SK-N-SH (cell line): ENCODE measurements around the gene HPCAL1. TPM values are rescaled to one million over a fixed set of nuclear protein-coding genes. Genes with fewer than 3 reads are reported as not detected.

ENCODE experiments used
- CTCF ChIA-PET: fragments of 300-600, 350-600 bp; formaldehyde crosslinking; extraction: SDS; loops from one replicate; lab custom pipeline; 2021; lab: Yijun Ruan, JAX
- POLR2A ChIA-PET: fragments of 350-600 bp; sonication (Branson Sonifier 250); formaldehyde crosslinking; extraction: SDS; loops from one replicate; lab custom pipeline; 2020; ENCODE audit warnings: antibody characterized with exemption, inconsistent platforms; lab: Yijun Ruan, JAX
- DNase-seq: peaks from one replicate; pipeline ENCODE4 v3.0.0; 2012
- H2AFZ ChIP-seq: fragments of 200-600 bp; sonication (generic); 2 replicates; pipeline ENCODE4 v1.8.1; 2016; ENCODE audit warnings: antibody characterized with exemption, mild to moderate bottlenecking, low read depth
- H3F3A ChIP-seq: fragments of 200-600 bp; sonication (generic); replicated peaks from 2 replicates; pipeline ENCODE3; 2016; ENCODE audit warnings: antibody characterized with exemption, mild to moderate bottlenecking; ENCODE audit not compliant: insufficient read depth
- H3K27ac ChIP-seq, 2 experiments: fragments of 200-500 bp in 1 of 2; fragments of 200-600 bp in 1 of 2; sonication (Bioruptor generic) in 1 of 2; sonication (generic), shearing (Covaris generic) in 1 of 2; 2 replicates each; pipeline versions ENCODE4 v1.5.1 to v1.6.1; 2014 to 2016; ENCODE audit warnings: low read depth in 2 of 2, inconsistent platforms in 1 of 2, low read length in 1 of 2, mild to moderate bottlenecking in 1 of 2, mixed read lengths in 1 of 2
- H3K27me3 ChIP-seq: fragments of 200-600 bp; sonication (generic), shearing (Covaris generic); 2 replicates; pipeline ENCODE4 v1.6.1; 2016; ENCODE audit warnings: mixed run types; ENCODE audit not compliant: insufficient read depth
- H3K36me3 ChIP-seq, 2 experiments: fragments of 200-500 bp in 1 of 2; fragments of 200-600 bp in 1 of 2; sonication (Bioruptor generic) in 1 of 2; sonication (generic) in 1 of 2; replicated peaks in 1 of 2; 2 replicates each; pipeline versions ENCODE3 to v1.5.1; 2014 to 2016; ENCODE audit warnings: low read length in 1 of 2, mild to moderate bottlenecking in 1 of 2; ENCODE audit not compliant: insufficient read depth in 2 of 2, control insufficient read depth in 1 of 2
- H3K4me1 ChIP-seq, 2 experiments: fragments of 200-500 bp in 1 of 2; fragments of 200-600 bp in 1 of 2; sonication (Bioruptor generic) in 1 of 2; sonication (generic), shearing (Covaris generic) in 1 of 2; 2 replicates each; pipeline versions ENCODE4 v1.5.1 to v1.6.1; 2014 to 2016; ENCODE audit warnings: low read depth in 1 of 2, low read length in 1 of 2, mixed run types in 1 of 2; ENCODE audit not compliant: insufficient read depth in 2 of 2, control insufficient read depth in 1 of 2
- H3K4me2 ChIP-seq: fragments of 200-600 bp; sonication (generic), shearing (Covaris generic); 2 replicates; pipeline ENCODE4 v1.6.1; 2017; ENCODE audit warnings: mixed run types
- H3K4me3 ChIP-seq, 2 experiments: fragments of 200-500 bp in 1 of 2; fragments of 200-600 bp in 1 of 2; sonication (Bioruptor generic) in 1 of 2; sonication (generic), shearing (Covaris generic) in 1 of 2; 2 replicates each; pipeline versions ENCODE4 v1.5.1 to v1.8.1; 2014 to 2016; ENCODE audit warnings: low read depth in 2 of 2, inconsistent platforms in 1 of 2, low read length in 1 of 2, mild to moderate bottlenecking in 1 of 2, mixed read lengths in 1 of 2, moderate library complexity in 1 of 2
- H3K79me2 ChIP-seq: fragments of 200-600 bp; sonication (generic); 2 replicates; pipeline ENCODE4 v1.8.1; 2017; ENCODE audit warnings: mild to moderate bottlenecking; ENCODE audit not compliant: insufficient read depth
- H3K9ac ChIP-seq: fragments of 200-600 bp; sonication (generic); 2 replicates; pipeline ENCODE4 v1.6.1; 2017; ENCODE audit warnings: mixed run types
- H3K9me2 ChIP-seq: fragments of 200-600 bp; sonication (generic); 2 replicates; pipeline ENCODE4 v1.6.1; 2017; ENCODE audit warnings: mixed run types
- H3K9me3 ChIP-seq: fragments of 200-600 bp; sonication (generic); 2 replicates; pipeline ENCODE4 v1.6.1; 2017; ENCODE audit warnings: mixed run types, mild to moderate bottlenecking, moderate library complexity
- H4K20me1 ChIP-seq: fragments of 200-600 bp; sonication (generic); 2 replicates; pipeline ENCODE4 v1.6.1; 2017; ENCODE audit warnings: mild to moderate bottlenecking, mixed run types; ENCODE audit not compliant: insufficient read depth
- FOSL2 ChIP-seq: IDR thresholded peaks from 2 replicates; pipeline ENCODE4 v1.4.0; 2012; ENCODE audit warnings: low read depth, mild to moderate bottlenecking, moderate library complexity, borderline replicate concordance
- FOXJ3 ChIP-seq: sonication (generic); formaldehyde crosslinking; IDR thresholded peaks from 2 replicates; pipeline ENCODE4 v1.5.1; 2020; ENCODE audit warnings: mild to moderate bottlenecking, missing genetic modification reagents
- FOXM1 ChIP-seq: IDR thresholded peaks from 2 replicates; pipeline ENCODE4 v1.4.0; 2012; ENCODE audit warnings: low read depth, mild to moderate bottlenecking
- GABPA ChIP-seq: IDR thresholded peaks from 2 replicates; pipeline ENCODE4 v1.4.0; 2012; ENCODE audit warnings: low read depth, mild to moderate bottlenecking
- GATA2 ChIP-seq: sonication (generic); formaldehyde crosslinking; IDR thresholded peaks from 2 replicates; pipeline ENCODE4 v1.5.0; 2020; ENCODE audit warnings: mild to moderate bottlenecking, missing genetic modification reagents
- JUND ChIP-seq: IDR thresholded peaks from 2 replicates; pipeline ENCODE4 v1.4.0; 2012
- MEF2A ChIP-seq: IDR thresholded peaks from 2 replicates; pipeline ENCODE4 v1.4.0; 2012; ENCODE audit warnings: low read depth, borderline replicate concordance
- NRF1 ChIP-seq: IDR thresholded peaks from 2 replicates; pipeline ENCODE4 v1.6.1; 2012; ENCODE audit warnings: low read depth, mild to moderate bottlenecking, low read length
- POLR2AphosphoS5 ChIP-seq: IDR thresholded peaks from 2 replicates; pipeline ENCODE4 v1.6.1; 2012; ENCODE audit warnings: low read depth, low read length
- RXRA ChIP-seq: IDR thresholded peaks from 2 replicates; pipeline ENCODE4 v1.4.0; 2012; ENCODE audit warnings: low read depth, mild to moderate bottlenecking, borderline replicate concordance
- SIN3A ChIP-seq: IDR thresholded peaks from 2 replicates; pipeline ENCODE4 v1.6.1; 2012; ENCODE audit warnings: low read depth, mild to moderate bottlenecking, low read length, moderate library complexity, borderline replicate concordance
- SMC3 ChIP-seq: IDR thresholded peaks from 2 replicates; pipeline ENCODE4 v1.6.1; 2012; ENCODE audit warnings: low read depth, low read length, improper control_type of control experiment
- TCF12 ChIP-seq: IDR thresholded peaks from 2 replicates; pipeline ENCODE4 v1.4.0; 2012
- WGBS: methylation state at CpG from one replicate; pipeline ENCODE4 v1.1.6; 2017; ENCODE audit warnings: low lambda C conversion rate; 5-methylcytosine and 5-hydroxymethylcytosine counted together
- polyA plus RNA-seq, 3 experiments: library from polyadenylated mRNA; depleted of rRNA; stranded (reverse); fragments of >200 nt; gene quantifications; 2 replicates each; pipeline ENCODE4 v1.2.3, GENCODE V29; 2012
- TF ChIP-seq, protein P1 (sequence below): fragments of 200-600 bp; sonication (generic); IDR thresholded peaks from 2 replicates; pipeline ENCODE4 v1.6.1; 2017; ENCODE audit warnings: antibody characterized with exemption, mild to moderate bottlenecking, moderate library complexity
- TF ChIP-seq, protein P2 (sequence below): IDR thresholded peaks from 2 replicates; pipeline ENCODE4; 2012
- TF ChIP-seq, protein P3 (sequence below): fragments of 150-350 bp; IDR thresholded peaks from 2 replicates; pipeline ENCODE4 v1.6.1; 2017; ENCODE audit warnings: antibody characterized with exemption, low read length, low read depth, borderline replicate concordance
- TF ChIP-seq, protein P4 (sequence below): fragments of 150-350 bp; IDR thresholded peaks from 2 replicates; pipeline ENCODE4 v1.6.1; 2016; ENCODE audit warnings: mild to moderate bottlenecking, low read depth, low read length
- TF ChIP-seq, protein P5 (sequence below): IDR thresholded peaks from 2 replicates; pipeline ENCODE4 v1.4.0; 2012; ENCODE audit warnings: low read depth
- TF ChIP-seq, protein P6 (sequence below): IDR thresholded peaks from 2 replicates; pipeline ENCODE4 v1.6.1; 2012; ENCODE audit warnings: mild to moderate bottlenecking, low read depth, low read length, moderate library complexity

The HPCAL1 gene
- polyA plus RNA-seq, 1 of the 3 experiments (the other 2 are of a cell fraction) = 77.0 TPM

DNA sequence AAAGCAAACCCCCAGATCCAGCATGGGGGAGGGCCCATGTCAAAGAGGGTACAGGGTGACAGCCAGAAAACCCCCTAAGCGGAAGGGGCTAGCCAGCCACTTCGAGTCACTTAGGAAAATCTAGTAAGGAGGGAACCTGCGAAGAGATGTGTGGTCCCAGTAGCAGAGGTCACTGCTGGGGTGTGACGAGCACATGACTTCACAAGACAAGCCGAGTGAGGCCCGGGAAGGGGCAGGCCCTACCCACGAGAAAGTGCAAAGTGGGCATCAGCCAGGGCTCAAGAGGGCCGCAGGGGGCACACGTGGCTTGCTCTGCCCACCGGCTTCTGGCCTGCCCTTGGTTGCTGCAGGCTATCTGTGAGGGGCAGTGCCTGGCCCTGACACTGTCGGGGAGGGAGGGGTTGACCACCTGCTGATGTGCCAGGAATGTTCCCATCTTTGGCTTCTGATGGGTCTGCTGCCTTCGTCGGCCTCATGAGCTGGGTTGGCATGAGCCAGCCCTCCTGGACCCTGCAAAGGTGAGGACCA is 133.9 kb downstream of the HPCAL1 start:
- H3K9ac ChIP-seq = no peak overlapping the region
- TF ChIP-seq SMC3 (no peak), JUND (no peak), NRF1 (no peak), GATA2 (CRISPR knock-in tag) (no peak), FOXJ3 (CRISPR knock-in tag) (no peak), SIN3A (no peak), GABPA (no peak), POLR2AphosphoS5 (no peak), RXRA (no peak), TCF12 (no peak), FOXM1 (no peak), MEF2A (no peak), FOSL2 (no peak)
- TF ChIP-seq, protein P1, sequence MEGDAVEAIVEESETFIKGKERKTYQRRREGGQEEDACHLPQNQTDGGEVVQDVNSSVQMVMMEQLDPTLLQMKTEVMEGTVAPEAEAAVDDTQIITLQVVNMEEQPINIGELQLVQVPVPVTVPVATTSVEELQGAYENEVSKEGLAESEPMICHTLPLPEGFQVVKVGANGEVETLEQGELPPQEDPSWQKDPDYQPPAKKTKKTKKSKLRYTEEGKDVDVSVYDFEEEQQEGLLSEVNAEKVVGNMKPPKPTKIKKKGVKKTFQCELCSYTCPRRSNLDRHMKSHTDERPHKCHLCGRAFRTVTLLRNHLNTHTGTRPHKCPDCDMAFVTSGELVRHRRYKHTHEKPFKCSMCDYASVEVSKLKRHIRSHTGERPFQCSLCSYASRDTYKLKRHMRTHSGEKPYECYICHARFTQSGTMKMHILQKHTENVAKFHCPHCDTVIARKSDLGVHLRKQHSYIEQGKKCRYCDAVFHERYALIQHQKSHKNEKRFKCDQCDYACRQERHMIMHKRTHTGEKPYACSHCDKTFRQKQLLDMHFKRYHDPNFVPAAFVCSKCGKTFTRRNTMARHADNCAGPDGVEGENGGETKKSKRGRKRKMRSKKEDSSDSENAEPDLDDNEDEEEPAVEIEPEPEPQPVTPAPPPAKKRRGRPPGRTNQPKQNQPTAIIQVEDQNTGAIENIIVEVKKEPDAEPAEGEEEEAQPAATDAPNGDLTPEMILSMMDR = no peak
- TF ChIP-seq, protein P2, sequence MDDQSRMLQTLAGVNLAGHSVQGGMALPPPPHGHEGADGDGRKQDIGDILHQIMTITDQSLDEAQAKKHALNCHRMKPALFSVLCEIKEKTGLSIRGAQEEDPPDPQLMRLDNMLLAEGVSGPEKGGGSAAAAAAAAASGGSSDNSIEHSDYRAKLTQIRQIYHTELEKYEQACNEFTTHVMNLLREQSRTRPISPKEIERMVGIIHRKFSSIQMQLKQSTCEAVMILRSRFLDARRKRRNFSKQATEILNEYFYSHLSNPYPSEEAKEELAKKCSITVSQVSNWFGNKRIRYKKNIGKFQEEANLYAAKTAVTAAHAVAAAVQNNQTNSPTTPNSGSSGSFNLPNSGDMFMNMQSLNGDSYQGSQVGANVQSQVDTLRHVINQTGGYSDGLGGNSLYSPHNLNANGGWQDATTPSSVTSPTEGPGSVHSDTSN = no peak
- TF ChIP-seq, protein P3, sequence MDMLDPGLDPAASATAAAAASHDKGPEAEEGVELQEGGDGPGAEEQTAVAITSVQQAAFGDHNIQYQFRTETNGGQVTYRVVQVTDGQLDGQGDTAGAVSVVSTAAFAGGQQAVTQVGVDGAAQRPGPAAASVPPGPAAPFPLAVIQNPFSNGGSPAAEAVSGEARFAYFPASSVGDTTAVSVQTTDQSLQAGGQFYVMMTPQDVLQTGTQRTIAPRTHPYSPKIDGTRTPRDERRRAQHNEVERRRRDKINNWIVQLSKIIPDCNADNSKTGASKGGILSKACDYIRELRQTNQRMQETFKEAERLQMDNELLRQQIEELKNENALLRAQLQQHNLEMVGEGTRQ = no peak
- TF ChIP-seq, protein P4, sequence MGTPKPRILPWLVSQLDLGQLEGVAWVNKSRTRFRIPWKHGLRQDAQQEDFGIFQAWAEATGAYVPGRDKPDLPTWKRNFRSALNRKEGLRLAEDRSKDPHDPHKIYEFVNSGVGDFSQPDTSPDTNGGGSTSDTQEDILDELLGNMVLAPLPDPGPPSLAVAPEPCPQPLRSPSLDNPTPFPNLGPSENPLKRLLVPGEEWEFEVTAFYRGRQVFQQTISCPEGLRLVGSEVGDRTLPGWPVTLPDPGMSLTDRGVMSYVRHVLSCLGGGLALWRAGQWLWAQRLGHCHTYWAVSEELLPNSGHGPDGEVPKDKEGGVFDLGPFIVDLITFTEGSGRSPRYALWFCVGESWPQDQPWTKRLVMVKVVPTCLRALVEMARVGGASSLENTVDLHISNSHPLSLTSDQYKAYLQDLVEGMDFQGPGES = no peak
- TF ChIP-seq, protein P5, sequence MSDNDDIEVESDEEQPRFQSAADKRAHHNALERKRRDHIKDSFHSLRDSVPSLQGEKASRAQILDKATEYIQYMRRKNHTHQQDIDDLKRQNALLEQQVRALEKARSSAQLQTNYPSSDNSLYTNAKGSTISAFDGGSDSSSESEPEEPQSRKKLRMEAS = no peak
- TF ChIP-seq, protein P6, sequence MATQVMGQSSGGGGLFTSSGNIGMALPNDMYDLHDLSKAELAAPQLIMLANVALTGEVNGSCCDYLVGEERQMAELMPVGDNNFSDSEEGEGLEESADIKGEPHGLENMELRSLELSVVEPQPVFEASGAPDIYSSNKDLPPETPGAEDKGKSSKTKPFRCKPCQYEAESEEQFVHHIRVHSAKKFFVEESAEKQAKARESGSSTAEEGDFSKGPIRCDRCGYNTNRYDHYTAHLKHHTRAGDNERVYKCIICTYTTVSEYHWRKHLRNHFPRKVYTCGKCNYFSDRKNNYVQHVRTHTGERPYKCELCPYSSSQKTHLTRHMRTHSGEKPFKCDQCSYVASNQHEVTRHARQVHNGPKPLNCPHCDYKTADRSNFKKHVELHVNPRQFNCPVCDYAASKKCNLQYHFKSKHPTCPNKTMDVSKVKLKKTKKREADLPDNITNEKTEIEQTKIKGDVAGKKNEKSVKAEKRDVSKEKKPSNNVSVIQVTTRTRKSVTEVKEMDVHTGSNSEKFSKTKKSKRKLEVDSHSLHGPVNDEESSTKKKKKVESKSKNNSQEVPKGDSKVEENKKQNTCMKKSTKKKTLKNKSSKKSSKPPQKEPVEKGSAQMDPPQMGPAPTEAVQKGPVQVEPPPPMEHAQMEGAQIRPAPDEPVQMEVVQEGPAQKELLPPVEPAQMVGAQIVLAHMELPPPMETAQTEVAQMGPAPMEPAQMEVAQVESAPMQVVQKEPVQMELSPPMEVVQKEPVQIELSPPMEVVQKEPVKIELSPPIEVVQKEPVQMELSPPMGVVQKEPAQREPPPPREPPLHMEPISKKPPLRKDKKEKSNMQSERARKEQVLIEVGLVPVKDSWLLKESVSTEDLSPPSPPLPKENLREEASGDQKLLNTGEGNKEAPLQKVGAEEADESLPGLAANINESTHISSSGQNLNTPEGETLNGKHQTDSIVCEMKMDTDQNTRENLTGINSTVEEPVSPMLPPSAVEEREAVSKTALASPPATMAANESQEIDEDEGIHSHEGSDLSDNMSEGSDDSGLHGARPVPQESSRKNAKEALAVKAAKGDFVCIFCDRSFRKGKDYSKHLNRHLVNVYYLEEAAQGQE = no peak
- H3K4me1 ChIP-seq = peaks cover 0 to 4% of the 10 kb centered on the region in 2 experiments; a peak in 1 of 4 replicates
- ChIA-PET POLR2A (interaction anchor here (3.0 kb wide), 1 partner anchor 11 kb away, joined by 11 read pairs; the partner anchor contains the start of gene ODC1), CTCF (interaction anchor here (0.5 to 14.3 kb wide), 13 partner anchors 11 to 622 kb away, joined by 3 to 413 read pairs (median 16); partner anchors contain the start of genes CYS1, ODC1 and RRM2)
- no peak overlapping the region for H3K4me2 ChIP-seq
- H3K27me3 ChIP-seq = no peaks in the 10 kb centered on the region
- H3F3A ChIP-seq = peaks cover 45% of the 10 kb centered on the region
- H3K9me2 ChIP-seq = no peaks in the 10 kb centered on the region
- no peak overlapping the region for H3K4me3 ChIP-seq
- peaks cover under 1% of the 10 kb centered on the region; the same call in 1 of the 2 replicates for H3K79me2 ChIP-seq
- H2AFZ ChIP-seq = no peak overlapping the region
- WGBS = 86% methylated on average over 13 of the region's 13 CpGs
- no peak overlapping the region for H3K27ac ChIP-seq
- DNase-seq = no peak
- no peaks in the 10 kb centered on the region for H3K9me3 ChIP-seq
- peaks cover 30 to 31% of the 10 kb centered on the region in 2 experiments for H3K36me3 ChIP-seq
- 0 out of 2 replicates have a peak, but pooled peaks cover 11% of the 10 kb centered on the region for H4K20me1 ChIP-seq
